ENCODE data around the gene RASL11B.

Gene RASL11B

GRCh38 chr4:52884994-52885393 is 22.9 kb downstream of the RASL11B start:
- Histone ChIP-seq H3K27me3 (no peaks in the 10 kb centered on the region), H3K9me3 (peaks cover 33% of the 10 kb centered on the region), H4K20me1 (no peaks in the 10 kb centered on the region), H3K27ac (no peak overlapping the region), H3K36me3 (peaks cover 42% of the 10 kb centered on the region), H3K4me1 (peaks cover 39% of the 10 kb centered on the region), H3K9ac (no peak overlapping the region), H3K4me3 (no peak overlapping the region), H3K4me2 (no peak overlapping the region; the same call in 1 of the 2 replicates)
- no peak for TF ChIP-seq Cebpa-rat (IDR thresholded peaks at IDR 0.05)

- no peak overlapping the region for H3K9ac ChIP-seq
- no peak for TF ChIP-seq Cebpa-rat (IDR thresholded peaks at IDR 0.05)
Measured at GRCh38 chr4:52889354-52889753, 27.2 kb downstream of the RASL11B start.

GRCh38 chr4:52889778-52890520 is 27.8 kb downstream of the RASL11B start:
- Histone ChIP-seq H3K4me2 (no peak overlapping the region), H3K27ac (no peak overlapping the region), H3K4me1 (peaks cover 10% of the 10 kb centered on the region), H3K27me3 (no peaks in the 10 kb centered on the region), H3K36me3 (peaks cover 21% of the 10 kb centered on the region), H4K20me1 (no peaks in the 10 kb centered on the region), H3K9ac (no peak overlapping the region), H3K4me3 (no peak overlapping the region), H3K9me3 (peaks cover 24% of the 10 kb centered on the region)
- TF ChIP-seq Cebpa-rat (IDR thresholded peaks at IDR 0.05) = no peak

More at GRCh38 chr4:52889354-52889753, 27.2 kb downstream of the RASL11B start:
- Histone ChIP-seq H4K20me1 (no peaks in the 10 kb centered on the region), H3K27me3 (no peaks in the 10 kb centered on the region), H3K27ac (no peak overlapping the region), H3K4me1 (peaks cover 10% of the 10 kb centered on the region), H3K36me3 (peaks cover 25% of the 10 kb centered on the region), H3K4me3 (no peak overlapping the region), H3K9me3 (peaks cover 24% of the 10 kb centered on the region), H3K4me2 (no peak overlapping the region)

DNA sequence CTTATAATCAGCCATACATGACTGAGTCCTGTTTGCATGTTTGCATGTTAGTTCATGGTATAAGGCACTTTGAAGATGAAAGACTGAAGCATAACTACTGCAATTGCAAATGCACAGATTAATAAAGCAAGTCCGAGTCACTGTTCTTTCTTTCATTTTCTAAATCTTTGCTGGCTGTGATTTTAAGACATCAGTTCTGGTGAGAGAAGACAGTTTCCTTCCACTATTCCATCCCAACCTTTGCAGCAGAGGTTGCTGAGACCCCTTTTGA is 28.3 kb downstream of the RASL11B start:
- H3K27ac ChIP-seq = no peak overlapping the region
- TF ChIP-seq Cebpa-rat (IDR thresholded peaks at IDR 0.05) = no peak
- H3K4me1 ChIP-seq = peaks cover 12% of the 10 kb centered on the region
- no peaks in the 10 kb centered on the region for H4K20me1 ChIP-seq
- H3K9ac ChIP-seq = no peak overlapping the region
- peaks cover 22% of the 10 kb centered on the region for H3K9me3 ChIP-seq
- peaks cover 16% of the 10 kb centered on the region for H3K36me3 ChIP-seq
- H3K4me3 ChIP-seq = no peak overlapping the region
- no peak overlapping the region for H3K4me2 ChIP-seq
- H3K27me3 ChIP-seq = no peaks in the 10 kb centered on the region

- Histone ChIP-seq H3K4me1 (peaks cover 12% of the 10 kb centered on the region), H3K9me3 (peaks cover 9% of the 10 kb centered on the region), H3K36me3 (peaks cover 3% of the 10 kb centered on the region; the same call in 1 of the 2 replicates), H3K4me3 (no peak overlapping the region), H3K27ac (no peak overlapping the region), H3K4me2 (no peak overlapping the region; the same call in 1 of the 2 replicates), H3K27me3 (no peaks in the 10 kb centered on the region), H4K20me1 (no peaks in the 10 kb centered on the region), H3K9ac (no peak overlapping the region)
- no peak for TF ChIP-seq Cebpa-rat (IDR thresholded peaks at IDR 0.05)
Measured at GRCh38 chr4:52891743-52892142, 29.6 kb downstream of the RASL11B start.

DNA sequence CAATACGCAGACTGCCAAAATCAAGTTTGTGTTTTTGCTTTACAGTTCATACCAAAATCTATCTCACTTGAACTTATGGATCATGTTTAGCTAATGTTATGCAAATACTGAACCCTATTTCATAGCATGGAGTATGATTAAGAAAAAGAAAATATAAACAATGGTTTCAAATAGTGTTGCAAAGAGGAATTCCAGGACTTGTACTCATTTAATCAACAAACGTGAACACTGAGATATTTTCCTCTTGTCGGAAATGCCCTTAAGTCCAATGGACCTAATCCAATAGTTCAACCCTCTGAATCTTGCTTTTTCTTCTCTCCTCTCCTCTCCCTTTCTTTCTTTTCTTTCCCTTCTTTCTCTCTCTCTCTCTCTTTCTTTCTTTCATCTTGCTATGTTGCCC is 30.8 kb downstream of the RASL11B start:
- no peak for TF ChIP-seq Cebpa-rat (IDR thresholded peaks at IDR 0.05)
- H3K27me3 ChIP-seq = no peaks in the 10 kb centered on the region
- H3K4me2 ChIP-seq = no peak overlapping the region
- no peak overlapping the region for H3K4me3 ChIP-seq
- H3K9ac ChIP-seq = no peak overlapping the region
- H3K9me3 ChIP-seq = no peaks in the 10 kb centered on the region; the same call in 1 of the 2 replicates
- no peaks in the 10 kb centered on the region for H3K36me3 ChIP-seq
- no peak overlapping the region for H3K27ac ChIP-seq
- no peaks in the 10 kb centered on the region for H4K20me1 ChIP-seq
- peaks cover 12% of the 10 kb centered on the region for H3K4me1 ChIP-seq

GRCh38 chr4:52894443-52894842 is 32.3 kb downstream of the RASL11B start:
- H3K4me1 ChIP-seq = peaks cover 12% of the 10 kb centered on the region
- no peaks in the 10 kb centered on the region for H3K36me3 ChIP-seq
- no peak overlapping the region for H3K4me3 ChIP-seq
- H3K9me3 ChIP-seq = no peaks in the 10 kb centered on the region
- H4K20me1 ChIP-seq = no peaks in the 10 kb centered on the region
- no peaks in the 10 kb centered on the region for H3K27me3 ChIP-seq
- no peak overlapping the region for H3K27ac ChIP-seq
- TF ChIP-seq Cebpa-rat (IDR thresholded peaks at IDR 0.05) = no peak
- no peak overlapping the region for H3K9ac ChIP-seq
- peak overlapping the region; percentile 33 for H3K4me2 ChIP-seq

DNA sequence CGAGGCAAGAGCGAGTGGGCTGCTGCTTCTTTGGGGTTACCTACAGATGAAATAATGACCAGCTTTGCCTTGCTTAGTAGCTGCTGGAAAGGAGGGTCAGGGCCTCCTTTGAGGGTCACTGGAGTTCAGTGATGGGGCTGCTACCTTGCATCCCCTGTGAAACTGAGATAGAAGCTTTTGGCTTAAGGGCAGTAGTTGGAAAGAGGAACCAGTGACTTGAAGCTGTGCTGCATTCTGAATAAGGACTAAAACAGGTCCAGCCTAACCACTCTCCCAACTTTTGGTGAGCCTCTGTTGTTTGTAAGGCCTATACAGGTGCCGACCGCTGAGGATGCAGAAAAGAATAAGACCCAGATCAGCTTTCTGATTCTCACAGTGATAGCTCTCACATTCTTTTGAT is 41.2 kb downstream of the RASL11B start:
- no peak overlapping the region for H3K27ac ChIP-seq
- no peak overlapping the region for H3K4me3 ChIP-seq
- no peak for TF ChIP-seq Cebpa-rat (IDR thresholded peaks at IDR 0.05)
- H3K9me3 ChIP-seq = peaks cover 20% of the 10 kb centered on the region
- H3K4me1 ChIP-seq = peaks cover 19% of the 10 kb centered on the region; the same call in 1 of the 2 replicates
- no peak overlapping the region for H3K4me2 ChIP-seq
- no peak overlapping the region for H3K9ac ChIP-seq
- H3K27me3 ChIP-seq = no peaks in the 10 kb centered on the region
- peaks cover 38% of the 10 kb centered on the region for H3K36me3 ChIP-seq
- H4K20me1 ChIP-seq = no peaks in the 10 kb centered on the region

DNA sequence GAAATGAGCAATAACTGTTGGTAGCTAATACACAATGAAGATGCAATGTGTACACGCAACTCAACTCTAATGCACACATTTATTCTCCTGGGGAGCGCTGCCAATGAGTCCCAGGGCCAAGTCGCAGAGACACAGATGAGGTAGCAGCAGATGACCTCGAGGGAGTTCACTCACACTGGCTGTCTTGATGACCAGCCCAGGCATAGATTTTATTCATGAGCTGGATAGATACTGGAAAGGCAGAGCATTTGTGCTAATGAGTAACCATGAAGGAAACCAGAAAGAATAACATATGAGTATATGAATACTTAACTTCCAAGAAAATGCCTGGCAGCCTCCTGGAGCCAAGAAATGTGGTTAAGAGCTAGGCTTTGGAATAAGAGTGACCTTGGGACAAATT is 42.3 kb downstream of the RASL11B start:
- H3K36me3 ChIP-seq = peaks cover 38% of the 10 kb centered on the region
- H3K9ac ChIP-seq = no peak overlapping the region
- H3K27ac ChIP-seq = no peak overlapping the region
- H3K9me3 ChIP-seq = peaks cover 20% of the 10 kb centered on the region
- H3K4me1 ChIP-seq = peaks cover 19% of the 10 kb centered on the region; the same call in 1 of the 2 replicates
- no peaks in the 10 kb centered on the region for H4K20me1 ChIP-seq
- H3K4me2 ChIP-seq = no peak overlapping the region
- no peak overlapping the region for H3K4me3 ChIP-seq
- no peaks in the 10 kb centered on the region for H3K27me3 ChIP-seq
- no peak for TF ChIP-seq Cebpa-rat (IDR thresholded peaks at IDR 0.05)

GRCh38 chr4:52907510-52907909 is 45.4 kb downstream of the RASL11B start:
- TF ChIP-seq Cebpa-rat (IDR thresholded peaks at IDR 0.05) = no peak
- H3K4me1 ChIP-seq = no peaks in the 10 kb centered on the region
- no peaks in the 10 kb centered on the region for H3K9me3 ChIP-seq
- no peak overlapping the region for H3K9ac ChIP-seq
- no peak overlapping the region for H3K27ac ChIP-seq
- H3K4me3 ChIP-seq = no peak overlapping the region
- no peaks in the 10 kb centered on the region for H3K27me3 ChIP-seq
- H3K4me2 ChIP-seq = no peak overlapping the region
- H4K20me1 ChIP-seq = no peaks in the 10 kb centered on the region
- peaks cover 21% of the 10 kb centered on the region; the same call in 1 of the 2 replicates for H3K36me3 ChIP-seq

Data from BLaER1 (cell line).